ENCODE results near the gene CRABP2. TPM values are rescaled to one million over a fixed set of nuclear protein-coding genes. Genes with fewer than 3 reads are reported as not detected.

The CRABP2 gene
- total RNA-seq, 1 experiment from 2014 or later = 6.3 TPM

GRCh38 chr1:156709757-156710489 is 4.5 kb upstream of the CRABP2 start:
- DNase-seq (ENCODE audit: low spot score) = peak; percentile 85

GRCh38 chr1:156709031-156709430 is 3.6 kb upstream of the CRABP2 start:
- no peak for DNase-seq (ENCODE audit: low spot score)

GRCh38 chr1:156708218-156708661 is 2.9 kb upstream of the CRABP2 start:
- no peak for DNase-seq (ENCODE audit: low spot score)

- DNase-seq (ENCODE audit: low spot score) = no peak
Measured at GRCh38 chr1:156707417-156708217, 2.2 kb upstream of the CRABP2 start.

- DNase-seq (ENCODE audit: low spot score) = no peak
Measured at GRCh38 chr1:156706657-156707416, 1.5 kb upstream of the CRABP2 start.

GRCh38 chr1:156705918-156706656 is 704 bp upstream of the CRABP2 start:
- DNase-seq (ENCODE audit: low spot score) = no peak

- DNase-seq (ENCODE audit: low spot score) = peak; percentile 72
Measured at GRCh38 chr1:156704930-156705320, 458 bp downstream of the CRABP2 start.

- no peak for DNase-seq (ENCODE audit: low spot score)
Measured at GRCh38 chr1:156704166-156704711, 1.1 kb downstream of the CRABP2 start.

- DNase-seq (ENCODE audit: low spot score) = no peak
Measured at GRCh38 chr1:156703741-156704140, 1.6 kb downstream of the CRABP2 start.

- no peak for DNase-seq (ENCODE audit: low spot score)
Measured at GRCh38 chr1:156703336-156703735, 2.0 kb downstream of the CRABP2 start.

- DNase-seq (ENCODE audit: low spot score) = no peak
Measured at GRCh38 chr1:156700736-156701531, 4.4 kb downstream of the CRABP2 start.

GRCh38 chr1:156698995-156699394 is 6.4 kb downstream of the CRABP2 start:
- DNase-seq (ENCODE audit: low spot score) = no peak

- no peak for DNase-seq (ENCODE audit: low spot score)
Measured at GRCh38 chr1:156697481-156697880, 7.9 kb downstream of the CRABP2 start.

GRCh38 chr1:156696755-156697154 is 8.6 kb downstream of the CRABP2 start:
- DNase-seq (ENCODE audit: low spot score) = no peak

GRCh38 chr1:156694690-156694962 is 10.8 kb downstream of the CRABP2 start:
- no peak for DNase-seq (ENCODE audit: low spot score)

- DNase-seq (ENCODE audit: low spot score) = peak; percentile 33
Measured at GRCh38 chr1:156693848-156694689, 11.3 kb downstream of the CRABP2 start.

- no peak for DNase-seq (ENCODE audit: low spot score)
Measured at GRCh38 chr1:156692925-156693847, 12.2 kb downstream of the CRABP2 start.

GRCh38 chr1:156692441-156692924 is 12.9 kb downstream of the CRABP2 start:
- DNase-seq (ENCODE audit: low spot score) = no peak
